LNCAP (cell line): ENCODE results near the gene ABCB11.

Experiments
- TF ChIP-seq, protein P1 (sequence below): fragments of 450-650 bp; IDR thresholded peaks from 2 replicates; pipeline ENCODE4 v1.5.1; 2017; ENCODE audit warnings: mild to moderate bottlenecking

ABCB11 gene

DNA sequence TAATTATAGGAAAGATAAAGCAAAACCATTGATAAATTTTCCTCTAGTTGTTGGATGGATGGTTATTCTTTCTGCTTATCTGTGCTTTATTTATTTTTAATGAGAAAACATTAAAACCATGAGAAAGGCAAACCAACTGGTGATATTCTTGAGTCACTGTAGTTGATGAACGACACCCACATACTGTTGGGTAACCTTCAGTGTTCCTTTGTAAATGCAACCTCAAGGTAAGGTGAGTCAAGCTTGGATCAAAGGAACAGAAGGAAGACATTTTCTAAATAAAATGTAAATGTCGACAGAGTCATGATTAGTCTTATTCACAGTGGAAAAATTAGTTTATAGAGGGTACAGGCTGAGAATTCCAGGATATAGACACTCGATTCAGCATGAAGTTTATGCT is 12.7 kb downstream of the ABCB11 start:
- TF ChIP-seq, protein P1, sequence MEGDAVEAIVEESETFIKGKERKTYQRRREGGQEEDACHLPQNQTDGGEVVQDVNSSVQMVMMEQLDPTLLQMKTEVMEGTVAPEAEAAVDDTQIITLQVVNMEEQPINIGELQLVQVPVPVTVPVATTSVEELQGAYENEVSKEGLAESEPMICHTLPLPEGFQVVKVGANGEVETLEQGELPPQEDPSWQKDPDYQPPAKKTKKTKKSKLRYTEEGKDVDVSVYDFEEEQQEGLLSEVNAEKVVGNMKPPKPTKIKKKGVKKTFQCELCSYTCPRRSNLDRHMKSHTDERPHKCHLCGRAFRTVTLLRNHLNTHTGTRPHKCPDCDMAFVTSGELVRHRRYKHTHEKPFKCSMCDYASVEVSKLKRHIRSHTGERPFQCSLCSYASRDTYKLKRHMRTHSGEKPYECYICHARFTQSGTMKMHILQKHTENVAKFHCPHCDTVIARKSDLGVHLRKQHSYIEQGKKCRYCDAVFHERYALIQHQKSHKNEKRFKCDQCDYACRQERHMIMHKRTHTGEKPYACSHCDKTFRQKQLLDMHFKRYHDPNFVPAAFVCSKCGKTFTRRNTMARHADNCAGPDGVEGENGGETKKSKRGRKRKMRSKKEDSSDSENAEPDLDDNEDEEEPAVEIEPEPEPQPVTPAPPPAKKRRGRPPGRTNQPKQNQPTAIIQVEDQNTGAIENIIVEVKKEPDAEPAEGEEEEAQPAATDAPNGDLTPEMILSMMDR = no peak

DNA sequence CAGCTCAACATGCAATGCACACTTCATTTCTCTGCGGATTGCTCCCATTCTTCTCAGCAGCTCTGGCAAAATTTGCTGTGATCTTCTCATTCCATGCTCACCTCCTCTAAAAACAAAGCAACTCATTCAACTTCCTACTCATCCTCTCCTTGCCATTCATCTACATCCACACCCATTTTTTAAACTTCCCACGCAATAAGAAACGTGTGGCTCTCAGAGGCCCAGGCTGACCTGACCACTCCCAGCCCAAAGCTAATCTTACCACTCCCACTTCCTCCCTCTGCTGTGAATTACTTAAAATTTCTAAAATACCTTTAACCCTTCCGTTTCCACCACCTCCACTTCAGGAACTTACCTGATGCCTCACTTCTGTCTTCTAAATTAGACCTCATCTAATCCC is 15.2 kb downstream of the ABCB11 start:
- TF ChIP-seq, protein P1 = no peak

DNA sequence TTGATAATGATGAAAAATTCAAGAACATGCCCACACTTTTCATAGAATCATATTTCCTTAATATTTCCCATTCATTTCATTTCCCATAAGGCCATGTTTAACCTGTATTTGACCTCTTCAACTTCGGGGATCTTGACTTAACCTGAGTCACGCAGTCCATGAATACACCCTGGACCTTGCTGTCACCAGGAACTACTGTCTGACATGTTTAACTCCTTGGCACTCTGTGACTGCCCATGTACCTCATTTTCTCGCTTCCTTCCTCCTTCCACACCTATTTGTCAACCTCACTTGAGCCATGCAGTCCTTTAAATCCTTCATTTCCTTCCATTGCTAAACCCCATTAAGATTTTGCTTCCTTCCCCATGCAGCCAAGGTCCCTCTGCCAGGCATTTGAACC is 16.3 kb downstream of the ABCB11 start:
- TF ChIP-seq, protein P1 = no peak

DNA sequence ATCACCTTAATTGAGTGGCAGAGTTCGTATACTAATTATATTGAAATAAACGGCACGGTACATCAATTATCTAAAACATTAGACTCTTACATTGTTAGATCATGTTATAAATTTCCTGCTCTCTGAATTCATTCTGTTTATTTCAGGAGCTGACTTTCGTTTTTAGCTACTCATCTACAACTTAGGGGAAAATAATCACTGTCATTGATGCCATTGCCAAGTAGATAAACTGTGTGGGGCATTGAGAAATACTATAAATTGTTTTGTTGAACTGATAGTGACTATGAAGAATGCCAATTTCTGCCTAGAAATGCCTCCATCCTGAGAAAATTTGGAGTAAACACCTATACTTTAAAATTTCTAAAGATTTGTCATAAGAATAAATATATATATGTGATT is 17.5 kb downstream of the ABCB11 start:
- TF ChIP-seq, protein P1 = no peak

DNA sequence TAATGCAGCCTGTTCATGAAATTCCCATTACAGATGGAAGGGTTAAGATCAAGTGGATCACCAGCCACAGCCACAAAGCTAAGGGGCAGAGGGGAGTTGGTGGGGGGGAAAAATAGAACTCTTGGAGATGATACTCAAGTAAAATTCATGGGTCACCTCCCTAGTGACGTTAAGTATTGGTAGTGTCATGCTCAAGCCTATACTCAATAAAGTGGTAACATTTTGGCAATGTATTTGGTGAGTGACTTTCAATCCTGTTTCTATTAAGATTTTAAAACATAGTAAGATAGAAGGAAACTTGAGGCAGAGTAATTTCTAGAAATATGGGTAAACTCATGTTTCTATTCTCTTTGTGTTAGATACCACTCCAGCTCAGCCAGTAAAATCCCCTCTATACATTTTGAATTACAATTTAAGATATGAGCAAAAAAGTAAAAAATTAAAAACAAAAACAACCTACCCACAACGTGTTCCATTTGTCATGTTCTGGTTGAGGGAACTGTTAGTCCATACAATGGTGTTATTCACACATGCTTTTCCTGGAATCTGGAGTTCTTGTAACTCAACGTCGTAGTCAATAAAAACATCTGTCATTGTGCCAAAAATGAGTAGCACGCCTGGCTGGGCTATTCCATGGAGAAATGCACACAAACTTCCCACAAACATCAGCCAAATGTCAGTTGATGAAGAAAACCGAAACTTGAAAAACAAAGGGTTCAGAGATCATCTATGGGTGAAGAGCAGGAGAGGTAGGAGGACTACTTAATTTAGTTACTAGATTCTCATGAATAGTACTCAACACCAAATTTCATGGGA is 18.1 kb downstream of the ABCB11 start:
- TF ChIP-seq, protein P1 = no peak

DNA sequence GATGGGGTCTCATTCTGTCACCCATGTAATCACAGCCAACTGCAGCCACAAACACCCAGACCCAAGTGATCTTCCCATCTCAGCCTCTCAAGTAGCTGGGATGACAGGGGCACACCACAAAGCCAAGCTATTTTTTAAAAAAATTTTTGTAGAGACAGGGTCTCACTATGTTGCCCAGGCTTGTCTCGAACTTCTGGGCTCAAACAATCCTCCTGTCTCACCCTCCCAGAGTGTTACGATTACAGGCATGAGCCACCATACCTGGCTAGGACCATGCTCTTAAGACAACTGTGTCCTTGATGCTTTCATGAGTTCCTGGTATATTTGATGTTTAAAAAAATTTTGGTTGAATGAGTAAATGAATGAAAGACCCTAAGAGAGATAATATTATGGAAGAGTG is 19.4 kb downstream of the ABCB11 start:
- TF ChIP-seq, protein P1 = no peak

DNA sequence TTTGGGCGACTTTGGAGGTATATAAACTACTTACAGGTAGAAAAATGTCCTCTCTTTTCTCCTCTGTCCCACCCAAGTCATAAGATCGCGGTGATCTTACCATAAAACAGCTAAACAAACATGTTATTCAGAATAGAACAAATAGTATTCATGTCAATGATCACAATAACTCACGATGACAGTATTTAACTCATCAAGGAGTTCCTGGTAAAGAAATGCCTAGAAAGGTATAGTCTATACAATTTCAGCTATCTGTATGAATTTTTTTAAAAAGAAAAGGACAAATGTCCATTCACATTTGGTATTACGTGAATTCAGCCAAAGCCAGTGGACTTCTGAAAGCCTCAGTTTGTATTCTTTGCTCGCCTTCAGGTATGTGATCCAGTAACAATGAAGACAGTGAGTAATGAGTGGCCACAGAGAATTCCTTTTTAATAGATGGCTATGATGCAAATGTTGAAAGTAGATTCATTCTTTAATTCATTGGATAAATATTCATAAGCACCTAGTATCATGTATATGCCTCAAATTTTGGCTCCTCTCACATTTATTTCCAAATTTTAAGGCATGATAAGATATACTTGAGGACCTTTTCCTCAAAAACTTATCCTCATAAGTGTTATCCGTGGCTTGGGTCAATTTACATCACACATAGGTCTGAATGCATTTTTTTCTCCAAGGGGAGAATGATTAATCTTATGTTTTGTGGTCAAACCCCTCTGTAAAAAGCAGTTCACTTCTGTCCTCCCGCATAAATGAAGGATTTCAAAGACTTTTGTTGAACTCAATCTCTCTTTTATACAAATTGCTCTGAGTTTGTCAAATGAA is 20.3 kb downstream of the ABCB11 start:
- TF ChIP-seq, protein P1 = no peak
